Measurements from ENCODE around the gene HOXD3. TPM values are rescaled to one million over a fixed set of nuclear protein-coding genes. Genes with fewer than 3 reads are reported as not detected.

The HOXD3 gene
- total and polyA plus RNA-seq, 9 of the 15 experiments (the other 6 are each of a cell fraction or from before 2014, with no cell fraction given), result not detected

DNA sequence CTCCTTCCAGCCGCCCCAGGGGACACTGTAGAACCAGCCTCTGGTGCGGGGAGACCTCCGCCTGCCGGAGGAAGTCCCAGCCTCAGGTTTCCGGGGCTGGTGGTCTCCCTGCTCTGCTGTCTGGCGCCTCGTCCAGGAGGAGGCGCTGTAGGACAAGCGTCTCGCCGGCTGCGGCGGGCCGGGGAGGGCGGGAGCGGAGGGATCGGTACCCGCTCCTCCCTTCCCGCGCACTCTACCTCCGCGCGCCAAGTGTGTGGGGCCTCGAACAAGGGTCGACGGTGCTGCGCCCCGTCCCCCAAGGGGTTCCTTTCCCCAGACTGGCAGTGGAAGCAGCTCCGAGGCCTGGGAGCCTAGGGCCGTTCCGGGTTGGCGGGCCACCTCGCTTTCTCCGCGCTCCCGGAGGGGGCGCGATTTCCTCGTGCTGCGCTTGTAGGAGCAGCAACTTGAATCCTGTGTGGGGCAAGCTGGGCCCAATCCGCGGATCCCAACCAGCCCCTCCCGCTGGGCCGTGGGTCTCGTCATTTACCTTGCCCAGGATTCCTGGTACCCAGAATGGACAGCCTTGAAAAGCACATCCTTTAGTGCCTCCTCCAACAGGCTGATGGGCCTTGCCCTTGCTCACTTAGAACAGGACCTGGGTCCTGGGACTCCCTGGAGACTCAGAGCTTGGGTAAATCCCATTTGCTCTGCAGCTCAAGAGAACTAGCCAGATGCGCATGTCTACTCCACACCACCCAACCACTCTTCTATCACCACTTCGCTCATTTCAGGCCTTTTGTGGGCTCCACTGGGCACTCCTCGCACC is 16.4 kb upstream of the HOXD3 start (continued):
- TF ChIP-seq, protein P1, sequence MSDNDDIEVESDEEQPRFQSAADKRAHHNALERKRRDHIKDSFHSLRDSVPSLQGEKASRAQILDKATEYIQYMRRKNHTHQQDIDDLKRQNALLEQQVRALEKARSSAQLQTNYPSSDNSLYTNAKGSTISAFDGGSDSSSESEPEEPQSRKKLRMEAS (CRISPR knock-in tag; IDR thresholded peaks at IDR 0.05), result peak; percentile 41; the same call in 1 of the 2 replicates
- TF ChIP-seq ATF1 (CRISPR knock-in tag; IDR thresholded peaks at IDR 0.05) (no peak), ATF1 (tag; IDR thresholded peaks at IDR 0.05) (peak; percentile 52), SMARCE1 (IDR thresholded peaks at IDR 0.05) (peak; percentile 43), PHF21A (IDR thresholded peaks at IDR 0.05; ENCODE audit: borderline replicate concordance, low read depth) (peak; percentile 52; the same call in 1 of the 2 replicates), NRF1 (conservative IDR thresholded peaks at IDR 0.05 in 1 of 2, IDR thresholded peaks at IDR 0.05 in 1 of 2) (peak; percentile 24 to 25; a peak in 1 of 4 replicates), SPI1 (IDR thresholded peaks at IDR 0.05; ENCODE audit: borderline replicate concordance, low read depth, low read length) (0 out of 2 replicates have a peak, but pooled peaks have one; percentile 23), FOXA3 (CRISPR knock-in tag; conservative IDR thresholded peaks at IDR 0.05 in 1 of 2, IDR thresholded peaks at IDR 0.05 in 1 of 2) (no peak), SIRT6 (IDR thresholded peaks at IDR 0.05; ENCODE audit: low read depth, low read length) (no peak), PCBP1 (IDR thresholded peaks at IDR 0.05; ENCODE audit: low read depth, low read length, poor library complexity, severe bottlenecking) (peak; percentile 75), ZBED1 (IDR thresholded peaks at IDR 0.05) (0 out of 2 replicates have a peak, but pooled peaks have one; percentile 44), ZNF23 (CRISPR knock-in tag; IDR thresholded peaks at IDR 0.05) (no peak), KDM5B (IDR thresholded peaks at IDR 0.05; ENCODE audit: insufficient replicate concordance, low read depth, low read length) (no peak), ESRRA (IDR thresholded peaks at IDR 0.05; ENCODE audit: borderline replicate concordance, low read depth) (0 out of 2 replicates have a peak, but pooled peaks have one; percentile 43), NFYB (IDR thresholded peaks at IDR 0.05; ENCODE audit: extremely low read depth, insufficient read length) (no peak), SMC3 (conservative IDR thresholded peaks at IDR 0.05; ENCODE audit: insufficient read depth, low read depth, low read length) (peak; percentile 95), KLF13 (tag; IDR thresholded peaks at IDR 0.05; ENCODE audit: borderline replicate concordance, low read depth) (0 out of 2 replicates have a peak, but pooled peaks have one; percentile 11), CC2D1A (IDR thresholded peaks at IDR 0.05) (peak; percentile 89; the same call in 1 of the 2 replicates)
- TF ChIP-seq, protein P2, sequence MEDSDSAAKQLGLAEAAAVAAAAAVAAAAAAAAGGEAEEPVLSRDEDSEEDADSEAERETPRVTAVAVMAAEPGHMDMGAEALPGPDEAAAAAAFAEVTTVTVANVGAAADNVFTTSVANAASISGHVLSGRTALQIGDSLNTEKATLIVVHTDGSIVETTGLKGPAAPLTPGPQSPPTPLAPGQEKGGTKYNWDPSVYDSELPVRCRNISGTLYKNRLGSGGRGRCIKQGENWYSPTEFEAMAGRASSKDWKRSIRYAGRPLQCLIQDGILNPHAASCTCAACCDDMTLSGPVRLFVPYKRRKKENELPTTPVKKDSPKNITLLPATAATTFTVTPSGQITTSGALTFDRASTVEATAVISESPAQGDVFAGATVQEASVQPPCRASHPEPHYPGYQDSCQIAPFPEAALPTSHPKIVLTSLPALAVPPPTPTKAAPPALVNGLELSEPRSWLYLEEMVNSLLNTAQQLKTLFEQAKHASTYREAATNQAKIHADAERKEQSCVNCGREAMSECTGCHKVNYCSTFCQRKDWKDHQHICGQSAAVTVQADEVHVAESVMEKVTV (CRISPR knock-in tag; IDR thresholded peaks at IDR 0.05), result peak; percentile 94
- TF ChIP-seq, protein P3, sequence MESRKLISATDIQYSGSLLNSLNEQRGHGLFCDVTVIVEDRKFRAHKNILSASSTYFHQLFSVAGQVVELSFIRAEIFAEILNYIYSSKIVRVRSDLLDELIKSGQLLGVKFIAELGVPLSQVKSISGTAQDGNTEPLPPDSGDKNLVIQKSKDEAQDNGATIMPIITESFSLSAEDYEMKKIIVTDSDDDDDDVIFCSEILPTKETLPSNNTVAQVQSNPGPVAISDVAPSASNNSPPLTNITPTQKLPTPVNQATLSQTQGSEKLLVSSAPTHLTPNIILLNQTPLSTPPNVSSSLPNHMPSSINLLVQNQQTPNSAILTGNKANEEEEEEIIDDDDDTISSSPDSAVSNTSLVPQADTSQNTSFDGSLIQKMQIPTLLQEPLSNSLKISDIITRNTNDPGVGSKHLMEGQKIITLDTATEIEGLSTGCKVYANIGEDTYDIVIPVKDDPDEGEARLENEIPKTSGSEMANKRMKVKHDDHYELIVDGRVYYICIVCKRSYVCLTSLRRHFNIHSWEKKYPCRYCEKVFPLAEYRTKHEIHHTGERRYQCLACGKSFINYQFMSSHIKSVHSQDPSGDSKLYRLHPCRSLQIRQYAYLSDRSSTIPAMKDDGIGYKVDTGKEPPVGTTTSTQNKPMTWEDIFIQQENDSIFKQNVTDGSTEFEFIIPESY (CRISPR knock-in tag; IDR thresholded peaks at IDR 0.05), result 0 out of 2 replicates have a peak, but pooled peaks have one; percentile 36
- TF ChIP-seq, protein P4, sequence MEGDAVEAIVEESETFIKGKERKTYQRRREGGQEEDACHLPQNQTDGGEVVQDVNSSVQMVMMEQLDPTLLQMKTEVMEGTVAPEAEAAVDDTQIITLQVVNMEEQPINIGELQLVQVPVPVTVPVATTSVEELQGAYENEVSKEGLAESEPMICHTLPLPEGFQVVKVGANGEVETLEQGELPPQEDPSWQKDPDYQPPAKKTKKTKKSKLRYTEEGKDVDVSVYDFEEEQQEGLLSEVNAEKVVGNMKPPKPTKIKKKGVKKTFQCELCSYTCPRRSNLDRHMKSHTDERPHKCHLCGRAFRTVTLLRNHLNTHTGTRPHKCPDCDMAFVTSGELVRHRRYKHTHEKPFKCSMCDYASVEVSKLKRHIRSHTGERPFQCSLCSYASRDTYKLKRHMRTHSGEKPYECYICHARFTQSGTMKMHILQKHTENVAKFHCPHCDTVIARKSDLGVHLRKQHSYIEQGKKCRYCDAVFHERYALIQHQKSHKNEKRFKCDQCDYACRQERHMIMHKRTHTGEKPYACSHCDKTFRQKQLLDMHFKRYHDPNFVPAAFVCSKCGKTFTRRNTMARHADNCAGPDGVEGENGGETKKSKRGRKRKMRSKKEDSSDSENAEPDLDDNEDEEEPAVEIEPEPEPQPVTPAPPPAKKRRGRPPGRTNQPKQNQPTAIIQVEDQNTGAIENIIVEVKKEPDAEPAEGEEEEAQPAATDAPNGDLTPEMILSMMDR (IDR thresholded peaks at IDR 0.05 in 2 of 3, conservative IDR thresholded peaks at IDR 0.05 in 1 of 3; ENCODE audit: insufficient read depth in 2 of 3, low read depth in 1 of 3, low read length in 3 of 3), result peak; percentile 84 to 95 (median 91)

Measured in K562 (cell line).